ENCODE results near the gene ABCC4.

Gene ABCC4

GRCh38 chr13:95156208-95156607 lies 145.0 kb downstream of the ABCC4 start:
- no peak for DNase-seq (ENCODE audit: low read depth)

GRCh38 chr13:95155504-95155903 lies 145.7 kb downstream of the ABCC4 start:
- no peak for DNase-seq (ENCODE audit: low read depth)

GRCh38 chr13:95155093-95155492 lies 146.2 kb downstream of the ABCC4 start:
- no peak for DNase-seq (ENCODE audit: low read depth)

- no peak for DNase-seq (ENCODE audit: low read depth)
These were observed 146.8 kb downstream of the ABCC4 start for GRCh38 chr13:95154413-95154886.

- DNase-seq (ENCODE audit: low read depth): no peak
These were observed 147.4 kb downstream of the ABCC4 start for GRCh38 chr13:95153647-95154412.

GRCh38 chr13:95151942-95152587 lies 149.2 kb downstream of the ABCC4 start:
- no peak for DNase-seq (ENCODE audit: low read depth)

- DNase-seq (ENCODE audit: low read depth): no peak
These were observed 150.7 kb downstream of the ABCC4 start for GRCh38 chr13:95150555-95150954.

- no peak for DNase-seq (ENCODE audit: low read depth)
These were observed 154.8 kb downstream of the ABCC4 start for GRCh38 chr13:95146486-95146885.

- no peak for DNase-seq (ENCODE audit: low read depth)
These were observed 155.7 kb downstream of the ABCC4 start for GRCh38 chr13:95145587-95145986.

- DNase-seq (ENCODE audit: low read depth): no peak
These were observed 160.7 kb downstream of the ABCC4 start for GRCh38 chr13:95140502-95140901.

GRCh38 chr13:95138876-95139585 lies 162.2 kb downstream of the ABCC4 start:
- no peak for DNase-seq (ENCODE audit: low read depth)

GRCh38 chr13:95137096-95137495 lies 164.2 kb downstream of the ABCC4 start:
- DNase-seq (ENCODE audit: low read depth): no peak

- no peak for DNase-seq (ENCODE audit: low read depth)
These were observed 164.6 kb downstream of the ABCC4 start for GRCh38 chr13:95136638-95137037.

GRCh38 chr13:95133498-95133897 lies 167.8 kb downstream of the ABCC4 start:
- DNase-seq (ENCODE audit: low read depth): no peak

- no peak for DNase-seq (ENCODE audit: low read depth)
These were observed 172.2 kb downstream of the ABCC4 start for GRCh38 chr13:95129004-95129403.

- no peak for DNase-seq (ENCODE audit: low read depth)
These were observed 173.1 kb downstream of the ABCC4 start for GRCh38 chr13:95128045-95128643.

- DNase-seq (ENCODE audit: low read depth): no peak
These were observed 176.3 kb downstream of the ABCC4 start for GRCh38 chr13:95124959-95125358.

- DNase-seq (ENCODE audit: low read depth): no peak
These were observed 177.5 kb downstream of the ABCC4 start for GRCh38 chr13:95123726-95124125.

- no peak for DNase-seq (ENCODE audit: low read depth)
These were observed 179.2 kb downstream of the ABCC4 start for GRCh38 chr13:95122063-95122462.

GRCh38 chr13:95121516-95121915 lies 179.7 kb downstream of the ABCC4 start:
- DNase-seq (ENCODE audit: low read depth): no peak

GRCh38 chr13:95120650-95121049 lies 180.6 kb downstream of the ABCC4 start:
- DNase-seq (ENCODE audit: low read depth): no peak

- DNase-seq (ENCODE audit: low read depth): no peak
These were observed 182.5 kb downstream of the ABCC4 start for GRCh38 chr13:95118541-95119324.
